SK-N-SH treated with all-trans-retinoic acid at 6 μM for 48 hours (cell line): ENCODE results near the gene TFAP2A.
A peak's percentile ranks its signal among the peaks of the same experiment; 100 is the strongest.

Source experiments
- BACH2 ChIP-seq: fragments of 250-450 bp; sonication (Bioruptor Pico); IDR thresholded peaks from 2 replicates; pipeline ENCODE4 v1.9.0; 2021; ENCODE audit warnings: mild to moderate bottlenecking, borderline replicate concordance
- CREB5 ChIP-seq: fragments of 250-450 bp; sonication (Bioruptor Pico); IDR thresholded peaks from 2 replicates; pipeline ENCODE4 v1.5.1; 2020; ENCODE audit warnings: low read depth, mild to moderate bottlenecking, moderate library complexity
- CSDC2 ChIP-seq: fragments of 250-450 bp; sonication (Bioruptor Pico); IDR thresholded peaks from 2 replicates; pipeline ENCODE4 v1.5.0; 2020; ENCODE audit warnings: mild to moderate bottlenecking, moderate library complexity
- CSRNP3 ChIP-seq: fragments of 250-450 bp; sonication (Bioruptor Pico); IDR thresholded peaks from 2 replicates; pipeline ENCODE4 v1.5.1; 2021; ENCODE audit warnings: mild to moderate bottlenecking, moderate library complexity
- ESRRG ChIP-seq: fragments of 250-450 bp; sonication (Bioruptor Pico); IDR thresholded peaks from 2 replicates; pipeline ENCODE4 v1.6.1; 2021; ENCODE audit warnings: mild to moderate bottlenecking
- GLIS3 ChIP-seq: fragments of 250-450 bp; sonication (Bioruptor Pico); IDR thresholded peaks from 2 replicates; pipeline ENCODE4 v1.5.0; 2020; ENCODE audit warnings: mild to moderate bottlenecking, moderate library complexity
- ISL1 ChIP-seq: fragments of 250-450 bp; sonication (Bioruptor Pico); IDR thresholded peaks from 2 replicates; pipeline ENCODE4 v2.1.2; 2022; ENCODE audit warnings: mild to moderate bottlenecking, moderate library complexity
- PATZ1 ChIP-seq: fragments of 250-450 bp; sonication (Bioruptor Pico); IDR thresholded peaks from 2 replicates; pipeline ENCODE4 v1.8.0; 2020; ENCODE audit warnings: mild to moderate bottlenecking, moderate library complexity, borderline replicate concordance
- RARB ChIP-seq: fragments of 250-450 bp; sonication (Bioruptor Pico); IDR thresholded peaks from 2 replicates; pipeline ENCODE4 v1.8.0; 2021; ENCODE audit warnings: mild to moderate bottlenecking, moderate library complexity
- TOX ChIP-seq: fragments of 250-450 bp; sonication (Bioruptor Pico); IDR thresholded peaks from 2 replicates; pipeline ENCODE4 v1.8.0; 2021; ENCODE audit warnings: mild to moderate bottlenecking, moderate library complexity, borderline replicate concordance
- ZC3H10 ChIP-seq: fragments of 250-450 bp; sonication (Bioruptor Pico); IDR thresholded peaks from 2 replicates; pipeline ENCODE4 v1.5.1; 2021; ENCODE audit warnings: mild to moderate bottlenecking, moderate library complexity
- ZFP3 ChIP-seq: fragments of 250-450 bp; sonication (Bioruptor Pico); IDR thresholded peaks from 2 replicates; pipeline ENCODE4 v1.5.0; 2020; ENCODE audit warnings: mild to moderate bottlenecking, moderate library complexity
- ZFP30 ChIP-seq: fragments of 450-650 bp; formaldehyde crosslinking; IDR thresholded peaks from 2 replicates; pipeline ENCODE4 v1.5.0; 2022; ENCODE audit warnings: mild to moderate bottlenecking, moderate library complexity
- ZNF565 ChIP-seq: fragments of 450-650 bp; formaldehyde crosslinking; conservative IDR thresholded peaks from 2 replicates; pipeline ENCODE4 v1.5.0; 2020; ENCODE audit warnings: low read depth, mild to moderate bottlenecking, moderate library complexity

GRCh38 chr6:10404107-10404798 lies 10.6 kb downstream of the TFAP2A start:
- no peak for TF ChIP-seq GLIS3 (CRISPR knock-in tag)
- no peak for TF ChIP-seq ZFP3 (CRISPR knock-in tag)
- TF ChIP-seq RARB: no peak
- no peak for TF ChIP-seq ISL1
- TF ChIP-seq PATZ1 (CRISPR knock-in tag): no peak
- TF ChIP-seq ESRRG (CRISPR knock-in tag): no peak
- TF ChIP-seq ZC3H10 (CRISPR knock-in tag): no peak; the same call in 1 of the 2 replicates
- TF ChIP-seq ZFP30 (CRISPR knock-in tag): no peak
- TF ChIP-seq ZNF565 (CRISPR knock-in tag): no peak
- TF ChIP-seq CSDC2 (CRISPR knock-in tag): 0 out of 2 replicates have a peak, but pooled peaks have one; percentile 68
- no peak for TF ChIP-seq CREB5 (CRISPR knock-in tag)
- no peak for TF ChIP-seq BACH2 (CRISPR knock-in tag)
- TF ChIP-seq CSRNP3 (CRISPR knock-in tag): no peak
- TF ChIP-seq TOX (CRISPR knock-in tag): no peak
